ENCODE data around the gene KRT32. TPM values are rescaled to one million over a fixed set of nuclear protein-coding genes. Genes with fewer than 3 reads are reported as not detected.

Gene KRT32
- total RNA-seq, 1 donor from 2014 or later, result not detected

DNA sequence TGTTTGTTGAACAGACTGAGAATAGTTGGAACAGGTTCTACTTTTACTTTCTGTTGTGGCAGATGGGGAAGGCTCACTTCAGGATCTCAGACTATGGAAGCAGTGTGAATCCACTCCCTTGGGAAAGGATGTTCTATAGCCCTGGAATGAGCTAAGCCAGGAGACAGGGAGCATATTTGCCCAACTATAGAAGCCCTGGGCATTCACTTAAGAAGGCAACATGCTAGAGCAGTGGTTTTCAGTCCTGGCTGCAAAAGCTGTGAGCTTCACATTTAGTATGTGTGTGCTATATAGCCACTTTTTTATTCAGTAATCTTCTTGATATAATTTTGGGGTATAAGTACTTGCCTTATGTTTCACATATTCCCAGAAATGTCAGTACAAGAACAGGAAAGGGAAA lies 1.2 kb upstream of the KRT32 start:
- TF ChIP-seq, protein P1, sequence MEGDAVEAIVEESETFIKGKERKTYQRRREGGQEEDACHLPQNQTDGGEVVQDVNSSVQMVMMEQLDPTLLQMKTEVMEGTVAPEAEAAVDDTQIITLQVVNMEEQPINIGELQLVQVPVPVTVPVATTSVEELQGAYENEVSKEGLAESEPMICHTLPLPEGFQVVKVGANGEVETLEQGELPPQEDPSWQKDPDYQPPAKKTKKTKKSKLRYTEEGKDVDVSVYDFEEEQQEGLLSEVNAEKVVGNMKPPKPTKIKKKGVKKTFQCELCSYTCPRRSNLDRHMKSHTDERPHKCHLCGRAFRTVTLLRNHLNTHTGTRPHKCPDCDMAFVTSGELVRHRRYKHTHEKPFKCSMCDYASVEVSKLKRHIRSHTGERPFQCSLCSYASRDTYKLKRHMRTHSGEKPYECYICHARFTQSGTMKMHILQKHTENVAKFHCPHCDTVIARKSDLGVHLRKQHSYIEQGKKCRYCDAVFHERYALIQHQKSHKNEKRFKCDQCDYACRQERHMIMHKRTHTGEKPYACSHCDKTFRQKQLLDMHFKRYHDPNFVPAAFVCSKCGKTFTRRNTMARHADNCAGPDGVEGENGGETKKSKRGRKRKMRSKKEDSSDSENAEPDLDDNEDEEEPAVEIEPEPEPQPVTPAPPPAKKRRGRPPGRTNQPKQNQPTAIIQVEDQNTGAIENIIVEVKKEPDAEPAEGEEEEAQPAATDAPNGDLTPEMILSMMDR (IDR thresholded peaks at IDR 0.05; ENCODE audit: unreplicated experiment), result no peak
- peaks cover 2% of the 10 kb centered on the region for H3K27me3 Mint-ChIP-seq (ENCODE audit: low read depth)
- peaks cover 7% of the 10 kb centered on the region for H3K4me1 Mint-ChIP-seq
- H3K9me3 Mint-ChIP-seq, result peaks cover 31% of the 10 kb centered on the region
- no peak for DNase-seq (ENCODE audit: low spot score in 2 of 2, unreplicated experiment in 2 of 2)
- no peak overlapping the region for H3K27ac Mint-ChIP-seq
- peaks cover 5% of the 10 kb centered on the region for H3K36me3 Mint-ChIP-seq
- no peak overlapping the region for H3K4me3 Mint-ChIP-seq

GRCh38 chr17:41467561-41467960 lies 375 bp upstream of the KRT32 start:
- Mint-ChIP-seq H3K4me3 (no peak overlapping the region), H3K27me3 (ENCODE audit: low read depth) (peaks cover 2% of the 10 kb centered on the region), H3K9me3 (peaks cover 27% of the 10 kb centered on the region), H3K4me1 (peaks cover 7% of the 10 kb centered on the region), H3K27ac (no peak overlapping the region), H3K36me3 (peaks cover 3% of the 10 kb centered on the region)
- TF ChIP-seq, protein P1 (IDR thresholded peaks at IDR 0.05; ENCODE audit: unreplicated experiment), result no peak
- DNase-seq (ENCODE audit: low spot score in 2 of 2, unreplicated experiment in 2 of 2), result no peak

DNA sequence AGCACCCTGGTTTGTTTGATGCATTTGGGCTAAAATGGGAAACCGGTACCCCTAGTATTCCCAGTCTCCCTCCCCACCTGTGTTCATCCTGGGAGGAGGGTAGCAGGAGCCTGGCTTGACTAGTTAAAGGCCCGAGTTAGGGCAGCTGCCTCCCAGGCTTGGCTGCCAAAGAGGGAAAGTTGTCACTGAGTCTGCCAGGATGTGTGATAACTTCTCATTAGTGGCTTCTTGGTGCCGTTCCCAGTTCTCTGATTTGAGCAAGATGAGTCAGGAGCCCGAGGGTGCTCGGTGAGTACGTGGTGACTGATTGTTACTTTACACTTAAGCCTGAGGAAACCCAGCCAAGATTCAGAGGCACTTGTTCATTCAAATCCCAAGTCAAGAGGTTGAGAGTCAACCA lies 2.5 kb downstream of the KRT32 start:
- peaks cover 3% of the 10 kb centered on the region for H3K36me3 Mint-ChIP-seq
- H3K4me3 Mint-ChIP-seq, result no peak overlapping the region
- peaks cover 12% of the 10 kb centered on the region for H3K9me3 Mint-ChIP-seq
- H3K4me1 Mint-ChIP-seq, result peaks cover 15% of the 10 kb centered on the region
- no peak for DNase-seq (ENCODE audit: low spot score in 2 of 2, unreplicated experiment in 2 of 2)
- H3K27me3 Mint-ChIP-seq (ENCODE audit: low read depth), result peaks cover 2% of the 10 kb centered on the region
- H3K27ac Mint-ChIP-seq, result no peak overlapping the region
- TF ChIP-seq, protein P1 (IDR thresholded peaks at IDR 0.05; ENCODE audit: unreplicated experiment), result no peak

DNA sequence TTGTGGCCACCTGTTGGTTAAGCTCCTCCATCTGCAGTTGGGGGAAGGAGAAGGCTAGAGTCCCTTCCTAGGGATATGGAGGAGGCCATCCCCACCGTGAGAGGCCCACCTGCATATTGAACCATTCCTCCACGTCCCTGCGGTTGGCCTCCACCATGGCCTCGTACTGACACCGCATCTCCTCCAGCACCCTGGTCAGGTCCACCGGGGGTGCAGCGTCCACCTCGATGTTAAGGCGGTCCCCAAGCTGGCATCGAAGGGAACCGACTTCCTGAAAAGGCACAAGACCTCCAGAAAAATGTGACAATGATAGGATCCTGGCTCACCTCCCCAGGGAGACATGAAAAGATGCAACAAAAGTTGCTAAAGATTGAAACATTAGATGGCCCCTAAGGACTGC lies 3.0 kb downstream of the KRT32 start:
- Mint-ChIP-seq H3K4me1 (peaks cover 18% of the 10 kb centered on the region), H3K36me3 (peaks cover 3% of the 10 kb centered on the region), H3K27me3 (ENCODE audit: low read depth) (peaks cover 2% of the 10 kb centered on the region), H3K9me3 (peaks cover 12% of the 10 kb centered on the region), H3K4me3 (no peak overlapping the region), H3K27ac (no peak overlapping the region)
- TF ChIP-seq, protein P1 (IDR thresholded peaks at IDR 0.05; ENCODE audit: unreplicated experiment), result no peak
- DNase-seq (ENCODE audit: low spot score in 2 of 2, unreplicated experiment in 2 of 2), result no peak

- DNase-seq (ENCODE audit: low spot score in 2 of 2, unreplicated experiment in 2 of 2), result no peak
- Mint-ChIP-seq H3K4me3 (no peak overlapping the region), H3K9me3 (peaks cover 11% of the 10 kb centered on the region), H3K27ac (no peak overlapping the region), H3K27me3 (ENCODE audit: low read depth) (peaks cover 2% of the 10 kb centered on the region), H3K4me1 (peaks cover 18% of the 10 kb centered on the region), H3K36me3 (peaks cover 3% of the 10 kb centered on the region)
- TF ChIP-seq, protein P1 (IDR thresholded peaks at IDR 0.05; ENCODE audit: unreplicated experiment), result no peak
Observed at GRCh38 chr17:41463746-41464145, 3.4 kb downstream of the KRT32 start.

DNA sequence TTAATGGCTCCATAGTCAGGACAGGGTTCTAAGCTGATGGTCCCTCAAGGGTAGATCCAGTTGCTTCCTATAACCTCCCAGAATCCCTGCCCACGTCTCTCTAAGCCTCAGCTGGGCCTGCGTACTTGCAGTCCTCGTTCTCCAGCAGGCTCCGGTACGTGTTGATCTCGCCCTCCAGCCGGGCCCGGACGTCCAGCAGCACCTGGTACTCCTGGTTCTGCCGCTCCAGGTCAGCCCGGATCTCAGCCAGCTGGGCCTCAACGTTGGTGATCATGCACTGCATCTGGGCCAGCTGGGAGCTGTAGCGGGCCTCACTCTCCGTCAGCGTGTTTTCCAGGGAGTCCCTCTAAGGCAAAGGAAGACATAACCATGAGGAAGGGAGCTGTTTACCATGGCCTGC lies 4.5 kb downstream of the KRT32 start:
- no peak for DNase-seq (ENCODE audit: low spot score in 2 of 2, unreplicated experiment in 2 of 2)
- H3K27me3 Mint-ChIP-seq (ENCODE audit: low read depth), result peaks cover 2% of the 10 kb centered on the region
- TF ChIP-seq, protein P1 (IDR thresholded peaks at IDR 0.05; ENCODE audit: unreplicated experiment), result no peak

More for the DNA sequence above, 4.5 kb downstream of the KRT32 start:
- Mint-ChIP-seq H3K27ac (no peak overlapping the region), H3K4me3 (no peak overlapping the region), H3K9me3 (peaks cover under 1% of the 10 kb centered on the region), H3K36me3 (peaks cover 1% of the 10 kb centered on the region), H3K4me1 (peaks cover 28% of the 10 kb centered on the region)

Data from mesothelial cell of epicardium (in vitro differentiated cells).